Mononuclear cell (primary cell): ENCODE data around the gene S100A7A. TPM values are rescaled to one million over a fixed set of nuclear protein-coding genes. Genes with fewer than 3 reads are reported as not detected.

Source experiments
- H3K27me3 ChIP-seq: 2 replicates; pipeline ENCODE4 v1.6.0; 2011; ENCODE audit warnings: low read length, control low read depth; ENCODE audit not compliant: insufficient read depth
- H3K4me1 ChIP-seq: 2 replicates; pipeline ENCODE4 v1.5.1; 2011; ENCODE audit warnings: mild to moderate bottlenecking, low read length, control low read depth; ENCODE audit not compliant: insufficient read depth
- H3K4me3 ChIP-seq: 2 replicates; pipeline ENCODE4 v1.5.1; 2011; ENCODE audit warnings: mild to moderate bottlenecking, low read length, moderate library complexity
- H3K9me3 ChIP-seq: 2 replicates; pipeline ENCODE4 v1.5.1; 2011; ENCODE audit warnings: low read depth, mild to moderate bottlenecking, control low read depth, low read length
- total RNA-seq: library from RNA; depleted of rRNA; stranded (reverse); fragments of >200 nt; gene quantifications from one replicate; pipeline ENCODE4 v1.2.3, GENCODE V29; 2012

Gene S100A7A
- total RNA-seq = not detected

- H3K9me3 ChIP-seq = no peaks in the 10 kb centered on the region
- no peaks in the 10 kb centered on the region for H3K27me3 ChIP-seq
Observed at GRCh38 chr1:153415850-153416570, at the start of gene S100A7A. Gene S100A7A (plus strand): TSS chr1:153416520. CDS start chr1:153418083, 1,563 bp downstream.

GRCh38 chr1:153367090-153367489, 49.2 kb upstream of the S100A7A start:
- no peaks in the 10 kb centered on the region for H3K27me3 ChIP-seq
- peaks cover 95% of the 10 kb centered on the region for H3K4me1 ChIP-seq
- no peaks in the 10 kb centered on the region for H3K9me3 ChIP-seq
- H3K4me3 ChIP-seq = no peak overlapping the region

More at GRCh38 chr1:153415850-153416570, at the start of gene S100A7A:
- H3K4me1 ChIP-seq = no peaks in the 10 kb centered on the region
- no peak within 1 kb of the TSS for H3K4me3 ChIP-seq

GRCh38 chr1:153368495-153368894, 47.8 kb upstream of the S100A7A start:
- H3K4me1 ChIP-seq = peaks cover 96% of the 10 kb centered on the region

GRCh38 chr1:153370146-153370545, 46.2 kb upstream of the S100A7A start:
- no peaks in the 10 kb centered on the region for H3K27me3 ChIP-seq
- H3K9me3 ChIP-seq = no peaks in the 10 kb centered on the region
- H3K4me1 ChIP-seq = peaks cover 96% of the 10 kb centered on the region
- no peak overlapping the region for H3K4me3 ChIP-seq

More at GRCh38 chr1:153368495-153368894, 47.8 kb upstream of the S100A7A start:
- no peaks in the 10 kb centered on the region for H3K27me3 ChIP-seq
- no peaks in the 10 kb centered on the region for H3K9me3 ChIP-seq
- no peak overlapping the region for H3K4me3 ChIP-seq

GRCh38 chr1:153371231-153371630, 45.1 kb upstream of the S100A7A start:
- no peak overlapping the region for H3K4me3 ChIP-seq
- peaks cover 96% of the 10 kb centered on the region for H3K4me1 ChIP-seq
- no peaks in the 10 kb centered on the region for H3K27me3 ChIP-seq
- H3K9me3 ChIP-seq = no peaks in the 10 kb centered on the region

GRCh38 chr1:153372571-153372970, 43.7 kb upstream of the S100A7A start:
- Histone ChIP-seq H3K27me3 (no peaks in the 10 kb centered on the region), H3K9me3 (no peaks in the 10 kb centered on the region), H3K4me1 (peaks cover 98% of the 10 kb centered on the region), H3K4me3 (no peak overlapping the region)

- Histone ChIP-seq H3K4me1 (peaks cover 98% of the 10 kb centered on the region), H3K4me3 (peak overlapping the region; percentile 12), H3K9me3 (no peaks in the 10 kb centered on the region), H3K27me3 (no peaks in the 10 kb centered on the region)
Observed at GRCh38 chr1:153374071-153374470, 42.2 kb upstream of the S100A7A start.

GRCh38 chr1:153375511-153375910, 40.8 kb upstream of the S100A7A start, which contains the start of gene S100A12:
Gene S100A12 (minus strand): TSS chr1:153375621. CDS start chr1:153374592, 1,029 bp downstream.
- Histone ChIP-seq H3K4me1 (peaks cover 84% of the 10 kb centered on the region), H3K27me3 (no peaks in the 10 kb centered on the region), H3K9me3 (no peaks in the 10 kb centered on the region), H3K4me3 (peak within 1 kb of the TSS; percentile 12)

- H3K9me3 ChIP-seq = peaks cover 17% of the 10 kb centered on the region
- H3K4me3 ChIP-seq = no peak overlapping the region
- H3K4me1 ChIP-seq = peaks cover 53% of the 10 kb centered on the region
- peaks cover 4% of the 10 kb centered on the region for H3K27me3 ChIP-seq
Observed at GRCh38 chr1:153379591-153379990, 36.7 kb upstream of the S100A7A start.

- peaks cover 53% of the 10 kb centered on the region for H3K4me1 ChIP-seq
- H3K4me3 ChIP-seq = no peak overlapping the region
- peaks cover 17% of the 10 kb centered on the region for H3K9me3 ChIP-seq
- H3K27me3 ChIP-seq = peaks cover 4% of the 10 kb centered on the region
Observed at GRCh38 chr1:153380711-153381110, 35.6 kb upstream of the S100A7A start.

GRCh38 chr1:153384958-153385580, 31.3 kb upstream of the S100A7A start:
- peaks cover 4% of the 10 kb centered on the region for H3K27me3 ChIP-seq
- no peak overlapping the region for H3K4me3 ChIP-seq
- H3K4me1 ChIP-seq = peaks cover 58% of the 10 kb centered on the region
- H3K9me3 ChIP-seq = peaks cover 17% of the 10 kb centered on the region

- H3K27me3 ChIP-seq = peaks cover 4% of the 10 kb centered on the region
- no peak overlapping the region for H3K4me3 ChIP-seq
- peaks cover 14% of the 10 kb centered on the region for H3K9me3 ChIP-seq
- H3K4me1 ChIP-seq = peaks cover 66% of the 10 kb centered on the region
Observed at GRCh38 chr1:153386500-153386901, 29.8 kb upstream of the S100A7A start.

GRCh38 chr1:153387001-153387400, 29.3 kb upstream of the S100A7A start:
- H3K4me3 ChIP-seq = no peak overlapping the region
- H3K9me3 ChIP-seq = peaks cover 9% of the 10 kb centered on the region
- peaks cover 71% of the 10 kb centered on the region for H3K4me1 ChIP-seq
- H3K27me3 ChIP-seq = peaks cover 4% of the 10 kb centered on the region

- no peaks in the 10 kb centered on the region for H3K27me3 ChIP-seq
- peaks cover 79% of the 10 kb centered on the region for H3K4me1 ChIP-seq
- H3K9me3 ChIP-seq = peaks cover under 1% of the 10 kb centered on the region
- no peak overlapping the region for H3K4me3 ChIP-seq
Observed at GRCh38 chr1:153387785-153388184, 28.5 kb upstream of the S100A7A start.

GRCh38 chr1:153389401-153389800, 26.9 kb upstream of the S100A7A start:
- Histone ChIP-seq H3K4me1 (peaks cover 87% of the 10 kb centered on the region), H3K27me3 (no peaks in the 10 kb centered on the region), H3K4me3 (peak overlapping the region; percentile 79), H3K9me3 (no peaks in the 10 kb centered on the region)
